BLaER1 treated with 17β-estradiol and CSF1 and Interleukin-3, amounts not matched to agents 10 nM and 100 nM (cell line): ENCODE data around the gene ACOD1.
"Not testable (repeated sequence)": the region's sequence is repeated elsewhere in the genome, so short reads cannot be mapped to it uniquely, and the experiment has no call there.

Experiments used
- H3K27ac ChIP-seq, 11 experiments: shearing (Covaris generic); formaldehyde crosslinking; 2 replicates each; pipeline ENCODE4 v1.8.1; 2022
- H3K27me3 ChIP-seq, 11 experiments: shearing (Covaris generic); formaldehyde crosslinking; 2 replicates each; pipeline ENCODE4 v1.8.1; 2022
- H3K36me3 ChIP-seq, 11 experiments: shearing (Covaris generic); formaldehyde crosslinking; 2 replicates each; pipeline ENCODE4 v1.8.1; 2022
- H3K4me1 ChIP-seq, 10 experiments: shearing (Covaris generic); formaldehyde crosslinking; 2 replicates each; pipeline ENCODE4 v1.8.1; 2022
- H3K4me2 ChIP-seq, 11 experiments: shearing (Covaris generic); formaldehyde crosslinking; 2 replicates each; pipeline ENCODE4 v1.8.1; 2022
- H3K4me3 ChIP-seq, 10 experiments: shearing (Covaris generic); formaldehyde crosslinking; 2 replicates each; pipeline ENCODE4 v1.8.1; 2022
- H3K9ac ChIP-seq, 11 experiments: shearing (Covaris generic); formaldehyde crosslinking; 2 replicates each; pipeline ENCODE4 v1.8.1; 2022
- H3K9me3 ChIP-seq, 11 experiments: shearing (Covaris generic); formaldehyde crosslinking; replicated peaks in 1 of 11; 2 replicates each; pipeline ENCODE4 v1.8.1; 2022
- H4K20me1 ChIP-seq, 11 experiments: shearing (Covaris generic); formaldehyde crosslinking; 2 replicates each; pipeline ENCODE4 v1.8.1; 2022
- Cebpa-rat ChIP-seq, 11 experiments: shearing (Covaris generic); IDR thresholded peaks; 2 replicates each; pipeline ENCODE4 v1.8.1; 2022

The ACOD1 gene

DNA sequence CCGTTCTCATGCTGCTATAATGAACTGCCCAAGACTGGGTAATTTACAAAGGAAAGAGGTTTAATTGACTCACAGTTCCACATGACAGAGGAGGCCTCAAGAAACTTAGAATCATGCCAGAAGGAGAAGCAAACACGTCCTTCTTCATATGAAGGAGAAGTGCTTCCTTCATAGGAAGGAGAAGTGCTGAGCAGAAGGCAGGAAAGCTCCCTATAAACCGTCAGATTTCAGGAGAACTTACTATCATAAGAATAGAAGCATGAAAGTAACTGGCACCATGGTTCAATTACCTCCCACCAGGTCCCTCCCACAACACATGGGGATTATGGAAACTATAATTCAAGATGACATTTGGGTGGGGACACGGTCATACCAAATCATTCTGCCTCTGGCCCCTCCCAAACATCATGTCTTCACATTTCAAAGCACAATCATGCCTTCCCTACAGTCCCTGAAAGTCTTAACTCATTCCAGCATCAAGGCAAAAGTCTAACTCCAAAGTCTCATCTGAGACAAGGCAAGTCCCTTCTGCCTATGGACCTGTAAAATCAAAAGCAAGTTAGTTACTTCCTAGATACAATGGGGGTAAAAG, 10.6 kb downstream of the ACOD1 start:
- Histone ChIP-seq H3K36me3 (peaks cover 0 to 14% (median 0%) of the 10 kb centered on the region in 11 experiments; a peak in 3 of 22 replicates), H3K27me3 (no peaks in the 10 kb centered on the region), H4K20me1 (no peaks in the 10 kb centered on the region), H3K4me1 (peaks cover 0 to 13% (median 0%) of the 10 kb centered on the region in 10 experiments; a peak in 2 of 20 replicates), H3K4me2 (no peak overlapping the region), H3K9me3 (peaks cover 35 to 62% (median 54%) of the 10 kb centered on the region in 11 experiments), H3K9ac (no peak overlapping the region), H3K27ac (no peak overlapping the region), H3K4me3 (no peak overlapping the region)
- TF ChIP-seq Cebpa-rat (IDR thresholded peaks at IDR 0.05): no peak

DNA sequence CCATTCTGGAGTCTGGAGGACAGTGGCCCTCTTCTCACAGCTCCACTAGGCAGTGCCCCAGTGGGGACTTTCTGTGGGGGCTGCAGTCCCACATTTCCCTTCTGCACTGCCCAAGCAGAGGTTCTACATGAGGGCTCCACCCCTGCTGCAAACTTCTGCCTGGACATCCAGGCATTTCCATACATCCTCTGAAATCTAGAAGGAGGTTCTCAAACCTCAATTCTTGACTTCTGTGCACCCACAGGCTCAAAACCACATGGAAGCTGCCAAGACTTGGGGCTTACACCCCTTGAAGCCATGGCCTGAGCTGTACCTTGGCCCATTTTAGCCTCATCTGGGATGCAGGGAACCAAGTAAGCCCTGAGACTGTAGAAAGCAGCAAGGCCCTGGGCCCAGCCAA, 11.4 kb downstream of the ACOD1 start:
- H3K27me3 ChIP-seq, H3K9ac ChIP-seq, H4K20me1 ChIP-seq, H3K4me2 ChIP-seq, H3K27ac ChIP-seq: not testable (repeated sequence)
- H3K4me1 ChIP-seq: peaks cover 0 to 13% (median 0%) of the 10 kb centered on the region in 10 experiments; a peak in 2 of 20 replicates
- H3K4me3 ChIP-seq: peak overlapping the region in 1 of 10 experiments; percentile 15; a peak in 2 of 20 replicates
- H3K9me3 ChIP-seq: peaks cover 35 to 62% (median 54%) of the 10 kb centered on the region in 11 experiments
- H3K36me3 ChIP-seq: peaks cover 0 to 14% (median 0%) of the 10 kb centered on the region in 11 experiments; a peak in 3 of 22 replicates

DNA sequence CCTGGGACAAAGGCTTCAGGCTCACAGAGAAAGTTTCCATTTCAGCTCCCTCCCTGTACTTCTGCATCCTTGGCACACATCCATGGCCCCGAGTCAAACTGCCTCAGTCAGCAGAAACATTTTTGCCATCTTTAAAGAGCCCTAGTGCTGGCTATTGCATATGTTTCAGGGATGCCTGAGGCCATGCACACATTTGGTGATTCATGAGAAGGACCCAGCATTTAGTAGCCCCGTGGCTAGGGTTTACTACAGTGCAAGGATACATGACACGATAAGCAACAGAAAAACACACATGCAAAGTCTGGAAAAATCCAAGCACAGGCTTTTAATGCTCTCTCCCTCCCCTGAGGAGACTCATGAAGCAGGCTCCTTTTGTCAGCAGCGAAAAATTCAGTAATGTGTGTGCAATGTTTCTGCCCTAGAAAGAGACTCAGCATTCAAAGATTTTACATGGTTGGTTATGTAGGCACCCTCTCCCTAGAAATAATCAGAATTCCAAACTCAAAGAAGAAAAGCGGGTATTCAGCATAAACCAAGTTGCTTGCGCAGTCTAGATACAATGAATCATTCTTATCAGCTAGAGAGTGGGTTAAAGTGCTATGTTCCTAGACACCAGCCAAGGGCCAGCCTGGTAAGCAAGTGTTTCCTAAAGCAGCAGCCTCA, 17.6 kb downstream of the ACOD1 start:
- Histone ChIP-seq H3K27me3 (no peaks in the 10 kb centered on the region), H3K4me2 (peak overlapping the region in 2 of 11 experiments; percentile 55; a peak in 4 of 22 replicates), H3K9ac (no peak overlapping the region), H3K36me3 (no peaks in the 10 kb centered on the region), H3K4me1 (peaks cover 0 to 17% (median 0%) of the 10 kb centered on the region in 10 experiments; a peak in 5 of 20 replicates), H3K27ac (no peak overlapping the region), H3K9me3 (peaks cover 6 to 18% (median 12%) of the 10 kb centered on the region in 11 experiments), H3K4me3 (no peak overlapping the region), H4K20me1 (no peaks in the 10 kb centered on the region)
- no peak for TF ChIP-seq Cebpa-rat (IDR thresholded peaks at IDR 0.05)

DNA sequence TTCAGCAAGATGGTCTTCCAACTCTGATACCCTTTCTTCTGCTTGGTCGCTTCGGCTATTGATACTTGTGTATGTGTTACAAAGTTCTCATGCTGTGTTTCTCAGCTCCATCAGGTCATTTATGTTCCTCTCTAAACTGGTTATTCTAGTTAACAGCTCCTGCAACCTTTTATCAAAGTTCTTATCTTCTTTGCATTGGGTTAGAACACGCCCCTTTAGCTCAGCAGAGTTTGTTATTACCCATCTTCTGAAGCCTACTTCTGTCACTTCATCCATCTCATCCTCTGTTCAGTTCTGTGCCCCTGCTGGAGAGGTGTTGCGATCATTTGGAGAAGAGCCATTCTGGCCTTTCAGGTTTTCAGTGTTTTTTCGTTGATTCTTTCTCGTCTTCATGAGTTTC, 18.7 kb downstream of the ACOD1 start:
- TF ChIP-seq Cebpa-rat (IDR thresholded peaks at IDR 0.05): no peak
- Histone ChIP-seq H3K9me3 (peaks cover 0 to 6% (median 1%) of the 10 kb centered on the region in 11 experiments; a peak in 7 of 22 replicates), H3K4me2 (no peak overlapping the region), H3K4me1 (peaks cover 0 to 18% (median 0%) of the 10 kb centered on the region in 10 experiments; a peak in 5 of 20 replicates), H3K36me3 (no peaks in the 10 kb centered on the region), H3K27me3 (no peaks in the 10 kb centered on the region), H3K9ac (no peak overlapping the region), H4K20me1 (no peaks in the 10 kb centered on the region), H3K4me3 (no peak overlapping the region), H3K27ac (no peak overlapping the region)

DNA sequence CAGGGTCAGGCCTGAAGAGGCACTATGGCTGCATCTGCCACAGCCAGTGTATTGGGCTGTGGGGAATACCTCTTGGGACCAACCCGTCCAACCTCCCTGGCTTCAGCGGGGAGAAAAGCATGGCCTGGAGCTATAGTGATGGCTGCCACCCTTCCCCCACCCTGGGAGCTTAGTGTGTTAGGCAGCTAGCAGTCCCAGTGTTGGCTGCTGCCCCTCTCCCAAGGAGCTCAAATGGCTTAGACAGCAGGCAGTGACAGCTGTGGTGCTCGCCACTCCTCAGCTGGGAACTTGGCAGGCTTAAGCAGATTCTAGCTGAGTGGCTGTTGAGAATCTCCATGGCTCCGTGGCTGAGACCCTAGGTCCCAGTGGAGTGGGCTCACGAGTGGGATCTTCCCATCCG, 19.7 kb downstream of the ACOD1 start:
- peaks cover 0 to 3% (median 0%) of the 10 kb centered on the region in 11 experiments; a peak in 1 of 22 replicates for H3K9me3 ChIP-seq
- no peak for TF ChIP-seq Cebpa-rat (IDR thresholded peaks at IDR 0.05)

DNA sequence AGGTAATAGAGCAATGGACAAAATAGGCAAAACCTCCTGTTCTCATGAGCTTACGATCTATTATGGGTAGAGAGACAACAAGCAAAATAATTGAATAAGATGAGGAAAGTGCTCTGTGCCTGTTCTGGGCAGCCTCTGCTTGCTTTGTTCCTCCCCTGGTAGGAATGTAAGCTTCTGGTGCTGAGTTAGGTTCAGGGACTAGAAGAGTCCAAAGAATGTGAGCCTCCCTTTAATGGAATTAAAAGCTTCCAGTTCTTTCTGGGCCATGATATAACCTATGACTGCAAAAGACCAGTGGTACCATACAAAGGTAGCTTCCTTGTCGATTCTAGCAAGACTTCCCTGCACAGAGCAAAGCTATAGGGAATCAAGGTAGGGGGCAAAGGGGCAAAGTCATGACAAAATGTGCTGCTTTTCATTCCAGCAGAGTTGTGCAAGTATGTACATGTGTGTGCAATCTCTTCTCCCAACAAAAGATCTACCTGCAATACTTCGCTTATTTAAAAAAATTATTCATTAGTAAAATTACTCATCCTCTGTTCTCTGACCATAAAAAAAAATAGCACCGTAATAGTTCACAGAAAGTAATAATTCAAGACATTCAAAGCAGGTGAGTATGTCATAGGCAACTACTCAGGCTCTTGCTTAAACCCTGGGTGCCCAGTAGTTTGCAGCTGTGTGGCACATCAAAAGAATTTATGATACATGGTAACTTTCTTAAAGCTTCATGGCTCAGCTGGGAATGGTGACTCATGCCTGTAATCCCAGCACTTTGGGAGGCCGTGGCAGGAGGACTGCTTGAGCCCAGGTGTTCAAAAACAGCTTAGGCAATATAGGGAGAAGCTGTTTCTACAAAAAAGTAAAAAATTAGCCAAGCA, 21.4 kb downstream of the ACOD1 start:
- Histone ChIP-seq H3K4me2 (no peak overlapping the region), H4K20me1 (no peaks in the 10 kb centered on the region), H3K36me3 (no peaks in the 10 kb centered on the region), H3K9me3 (no peaks in the 10 kb centered on the region), H3K27ac (no peak overlapping the region), H3K27me3 (no peaks in the 10 kb centered on the region), H3K4me1 (peaks cover 0 to 28% (median 0%) of the 10 kb centered on the region in 10 experiments; a peak in 5 of 20 replicates), H3K4me3 (no peak overlapping the region), H3K9ac (no peak overlapping the region)
- no peak for TF ChIP-seq Cebpa-rat (IDR thresholded peaks at IDR 0.05)

More for the DNA sequence above, 19.7 kb downstream of the ACOD1 start:
- no peak overlapping the region for H3K4me2 ChIP-seq
- H3K4me1 ChIP-seq: peaks cover 0 to 28% (median 0%) of the 10 kb centered on the region in 10 experiments; a peak in 5 of 20 replicates
- H3K9ac ChIP-seq: no peak overlapping the region
- no peaks in the 10 kb centered on the region for H3K36me3 ChIP-seq
- no peak overlapping the region for H3K27ac ChIP-seq
- no peak overlapping the region for H3K4me3 ChIP-seq
- no peaks in the 10 kb centered on the region for H4K20me1 ChIP-seq
- H3K27me3 ChIP-seq: no peaks in the 10 kb centered on the region

DNA sequence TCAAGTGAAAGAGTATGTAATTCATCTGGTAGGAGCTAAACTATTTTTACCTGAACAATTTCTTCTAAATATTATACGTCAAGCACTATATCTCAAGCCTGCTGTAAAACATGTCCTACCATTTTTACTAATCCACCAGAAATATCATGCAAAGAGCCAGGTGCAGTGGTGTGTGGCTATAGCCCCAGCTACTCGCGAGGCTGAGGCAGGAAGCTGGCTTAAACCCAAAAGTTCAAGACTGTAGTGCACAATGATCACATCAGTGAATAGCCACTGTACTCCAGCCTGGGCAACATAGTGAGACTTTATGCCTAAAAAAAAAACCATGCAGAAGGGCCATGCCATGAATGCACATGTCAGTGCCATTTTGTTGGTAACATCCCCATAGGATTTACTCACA, 22.9 kb downstream of the ACOD1 start:
- Histone ChIP-seq H3K4me2 (no peak overlapping the region), H4K20me1 (no peaks in the 10 kb centered on the region), H3K4me1 (peaks cover 0 to 15% (median 0%) of the 10 kb centered on the region in 10 experiments; a peak in 5 of 20 replicates), H3K9me3 (no peaks in the 10 kb centered on the region), H3K27ac (no peak overlapping the region), H3K4me3 (no peak overlapping the region), H3K9ac (no peak overlapping the region), H3K36me3 (no peaks in the 10 kb centered on the region), H3K27me3 (no peaks in the 10 kb centered on the region)
- no peak for TF ChIP-seq Cebpa-rat (IDR thresholded peaks at IDR 0.05)

DNA sequence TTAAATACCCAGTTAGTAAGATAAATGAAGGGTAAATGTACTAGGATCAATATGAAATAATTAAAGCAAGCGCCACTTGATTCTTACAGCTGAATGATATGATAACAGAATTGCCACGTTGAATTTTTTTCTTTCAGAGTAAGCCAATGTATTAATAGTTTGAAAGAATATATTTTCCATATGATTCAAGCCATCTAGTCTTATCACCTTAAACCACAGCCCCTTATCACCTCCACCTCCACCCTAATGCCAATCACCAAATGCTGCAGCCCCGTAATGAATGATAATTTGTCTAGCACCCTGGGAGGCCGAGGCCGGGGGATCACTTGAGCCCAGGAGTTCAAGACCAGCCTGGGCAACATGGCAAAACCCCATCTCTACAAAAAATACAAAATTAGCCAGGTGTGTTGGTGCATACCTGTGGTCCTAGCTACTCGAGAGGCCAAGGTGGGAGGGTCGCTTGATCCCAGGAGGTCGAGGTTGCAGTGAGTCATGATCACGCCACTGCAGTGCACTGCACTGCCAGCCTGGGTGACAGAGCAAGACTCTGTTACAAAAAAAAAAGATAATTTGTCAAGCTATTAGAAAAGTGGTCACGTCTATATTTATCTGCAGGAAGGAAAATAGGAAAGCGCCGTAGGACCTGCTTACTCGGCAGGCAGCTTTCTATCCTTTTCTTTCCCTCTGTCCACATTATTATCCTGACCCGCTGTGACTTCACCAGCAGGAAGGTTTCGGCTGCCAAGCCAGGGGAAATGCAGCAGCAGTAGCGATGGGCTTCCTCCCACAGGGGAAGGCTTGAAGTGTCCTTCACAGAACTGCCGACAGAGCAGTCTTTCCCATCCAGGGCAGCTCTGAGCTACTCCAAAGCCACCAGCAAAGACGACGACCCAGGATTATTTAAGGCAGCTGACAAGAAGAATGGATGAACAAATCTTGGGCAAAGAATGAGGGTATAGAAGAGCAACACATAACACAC, 23.8 kb downstream of the ACOD1 start:
- Histone ChIP-seq H3K4me2 (peak overlapping the region in 3 of 11 experiments; percentile 0 to 59 (median 53); a peak in 4 of 22 replicates), H3K4me1 (peaks cover 0 to 12% (median 0%) of the 10 kb centered on the region in 10 experiments; a peak in 4 of 20 replicates), H3K9me3 (no peaks in the 10 kb centered on the region), H3K9ac (peak overlapping the region in 1 of 11 experiments; percentile 32; a peak in 2 of 22 replicates), H4K20me1 (no peaks in the 10 kb centered on the region), H3K27ac (no peak overlapping the region), H3K27me3 (no peaks in the 10 kb centered on the region), H3K4me3 (no peak overlapping the region), H3K36me3 (no peaks in the 10 kb centered on the region)
- no peak for TF ChIP-seq Cebpa-rat (IDR thresholded peaks at IDR 0.05)
